HepG2 (cell line): ENCODE measurements around the gene PIGL. TPM values are rescaled to one million over a fixed set of nuclear protein-coding genes. Genes with fewer than 3 reads are reported as not detected.

Experiments used
- CBX5 ChIP-seq: sonication (generic); formaldehyde crosslinking; IDR thresholded peaks from 2 replicates; pipeline ENCODE4 v1.4.0; 2020; ENCODE audit warnings: missing genetic modification reagents, borderline replicate concordance
- CHD4 ChIP-seq: fragments of 200-600 bp; sonication (generic); IDR thresholded peaks from 2 replicates; pipeline ENCODE4 v1.7.0; 2017; ENCODE audit warnings: mild to moderate bottlenecking, low read length, borderline replicate concordance
- DRAP1 ChIP-seq: IDR thresholded peaks from 2 replicates; pipeline ENCODE4 v1.6.1; 2016; ENCODE audit warnings: missing genetic modification reagents, missing compliant biosample characterization
- GABPB1 ChIP-seq: IDR thresholded peaks from 2 replicates; pipeline ENCODE4 v1.6.1; 2016; ENCODE audit warnings: mild to moderate bottlenecking, missing genetic modification reagents, moderate library complexity, missing compliant biosample characterization
- GATAD2A ChIP-seq: IDR thresholded peaks from 2 replicates; pipeline ENCODE4 v1.6.1; 2016
- IRF2 ChIP-seq: IDR thresholded peaks from 2 replicates; pipeline ENCODE4 v1.6.1; 2018; ENCODE audit warnings: missing genetic modification reagents, missing compliant biosample characterization
- IRX3 ChIP-seq: sonication (generic); formaldehyde crosslinking; IDR thresholded peaks from 2 replicates; pipeline ENCODE4 v1.8.1; 2023; ENCODE audit warnings: mild to moderate bottlenecking, low read depth, missing genetic modification reagents, borderline replicate concordance
- MED13 ChIP-seq: sonication (generic); formaldehyde crosslinking; IDR thresholded peaks from 2 replicates; pipeline ENCODE4 v1.5.0; 2020; ENCODE audit warnings: missing genetic modification reagents
- NFRKB ChIP-seq: fragments of 450-650 bp; IDR thresholded peaks from 2 replicates; pipeline ENCODE4 v1.6.1; 2017
- NFYB ChIP-seq: sonication (generic); formaldehyde crosslinking; IDR thresholded peaks from 2 replicates; pipeline ENCODE4 v1.4.0; 2020; ENCODE audit warnings: missing genetic modification reagents
- NR2C2 ChIP-seq: sonication (generic); formaldehyde crosslinking; IDR thresholded peaks from 2 replicates; pipeline ENCODE4 v1.4.0; 2020; ENCODE audit warnings: missing genetic modification reagents, mild to moderate bottlenecking, moderate library complexity, borderline replicate concordance
- PHF5A ChIP-seq: IDR thresholded peaks from one replicate; pipeline ENCODE4 v1.6.1; 2018; ENCODE audit warnings: low read depth, missing genetic modification reagents; ENCODE audit not compliant: unreplicated experiment
- PHF8 ChIP-seq: sonication (generic); formaldehyde crosslinking; IDR thresholded peaks from 2 replicates; pipeline ENCODE4 v1.5.0; 2020; ENCODE audit warnings: missing genetic modification reagents
- SNAI1 ChIP-seq: sonication (generic); formaldehyde crosslinking; IDR thresholded peaks from 2 replicates; pipeline ENCODE4 v1.5.0; 2020; ENCODE audit warnings: mild to moderate bottlenecking, missing genetic modification reagents, borderline replicate concordance
- ZBTB46 ChIP-seq: sonication (generic); formaldehyde crosslinking; IDR thresholded peaks from 2 replicates; pipeline ENCODE4 v1.4.0; 2020; ENCODE audit warnings: mild to moderate bottlenecking, missing genetic modification reagents, borderline replicate concordance
- ZGPAT ChIP-seq: IDR thresholded peaks from 2 replicates; pipeline ENCODE4 v1.6.1; 2016; ENCODE audit warnings: mild to moderate bottlenecking
- ZNF138 ChIP-seq: sonication (generic); formaldehyde crosslinking; IDR thresholded peaks from 2 replicates; pipeline ENCODE4 v1.5.0; 2020; ENCODE audit warnings: mild to moderate bottlenecking, low read depth, missing genetic modification reagents
- ZNF235 ChIP-seq: sonication (generic); formaldehyde crosslinking; IDR thresholded peaks from 2 replicates; pipeline ENCODE4 v1.8.1; 2023; ENCODE audit warnings: mild to moderate bottlenecking, missing genetic modification reagents, borderline replicate concordance
- ZNF550 ChIP-seq: sonication (generic); formaldehyde crosslinking; IDR thresholded peaks from 2 replicates; pipeline ENCODE4 v1.4.0; 2020; ENCODE audit warnings: mild to moderate bottlenecking, missing genetic modification reagents, borderline replicate concordance
- ZNF557 ChIP-seq: sonication (generic); formaldehyde crosslinking; IDR thresholded peaks from 2 replicates; pipeline ENCODE4 v1.4.0; 2020; ENCODE audit warnings: missing genetic modification reagents
- ZNF616 ChIP-seq: sonication (generic); formaldehyde crosslinking; IDR thresholded peaks from 2 replicates; pipeline ENCODE4 v1.5.0; 2020; ENCODE audit warnings: low read depth, mild to moderate bottlenecking, missing genetic modification reagents
- ZNF790 ChIP-seq: sonication (generic); formaldehyde crosslinking; IDR thresholded peaks from 2 replicates; pipeline ENCODE4 v1.8.0; 2022; ENCODE audit warnings: missing genetic modification reagents, mild to moderate bottlenecking, borderline replicate concordance
- polyA plus RNA-seq, 8 experiments: library from polyadenylated mRNA; depleted of rRNA in 3 of 8; stranded (reverse) in 7 of 8; unstranded in 1 of 8; fragments of >200 nt; fragmentation: Illumina TruSeq in 4 of 8; extraction: Trizol in 4 of 8; gene quantifications; 2 replicates each; pipeline versions ENCODE4 v1.2.1 to v1.2.3, GENCODE V29; 2011 to 2016; ENCODE audit warnings: low read depth in 4 of 8, missing spikeins in 1 of 8, mixed read lengths in 1 of 8; ENCODE audit not compliant: insufficient read depth in 1 of 8
- total RNA-seq, 5 experiments: library from RNA; depleted of rRNA; stranded (reverse); fragments of >200 nt; fragmentation: Illumina TruSeq; extraction: Trizol; gene quantifications; 2 replicates each; pipeline ENCODE4 v1.2.3, GENCODE V29; 2016; ENCODE audit warnings: low read depth in 1 of 5
- TF ChIP-seq, protein P1 (sequence below): sonication (generic); formaldehyde crosslinking; IDR thresholded peaks from 2 replicates; pipeline ENCODE4 v1.5.1; 2020; ENCODE audit warnings: mild to moderate bottlenecking, missing genetic modification reagents, moderate library complexity

PIGL gene
- total and polyA plus RNA-seq, 2 of the 13 experiments (the other 11 are each of a cell fraction or from before 2014, with no cell fraction given), result 28.5 to 63.8 TPM

GRCh38 chr17:16215273-16215964 is 1.6 kb upstream of the PIGL start, which contains the start of gene NCOR1 (continued):
- no peak for TF ChIP-seq ZNF138 (CRISPR knock-in tag)
- no peak; the same call in 1 of the 2 replicates for TF ChIP-seq ZNF557 (CRISPR knock-in tag)
- peak; percentile 77; the same call in 1 of the 2 replicates for TF ChIP-seq SNAI1 (CRISPR knock-in tag)
- no peak for TF ChIP-seq IRX3 (CRISPR knock-in tag)
- TF ChIP-seq DRAP1, result peak; percentile 89
- TF ChIP-seq ZBTB46 (CRISPR knock-in tag), result no peak
- peak; percentile 87 for TF ChIP-seq GABPB1 (CRISPR knock-in tag)
- 0 out of 2 replicates have a peak, but pooled peaks have one; percentile 50 for TF ChIP-seq NFRKB
- 0 out of 2 replicates have a peak, but pooled peaks have one; percentile 26 for TF ChIP-seq NFYB (CRISPR knock-in tag)
- peak; percentile 91; the same call in 1 of the 2 replicates for TF ChIP-seq ZGPAT (CRISPR knock-in tag)
- TF ChIP-seq, protein P1, sequence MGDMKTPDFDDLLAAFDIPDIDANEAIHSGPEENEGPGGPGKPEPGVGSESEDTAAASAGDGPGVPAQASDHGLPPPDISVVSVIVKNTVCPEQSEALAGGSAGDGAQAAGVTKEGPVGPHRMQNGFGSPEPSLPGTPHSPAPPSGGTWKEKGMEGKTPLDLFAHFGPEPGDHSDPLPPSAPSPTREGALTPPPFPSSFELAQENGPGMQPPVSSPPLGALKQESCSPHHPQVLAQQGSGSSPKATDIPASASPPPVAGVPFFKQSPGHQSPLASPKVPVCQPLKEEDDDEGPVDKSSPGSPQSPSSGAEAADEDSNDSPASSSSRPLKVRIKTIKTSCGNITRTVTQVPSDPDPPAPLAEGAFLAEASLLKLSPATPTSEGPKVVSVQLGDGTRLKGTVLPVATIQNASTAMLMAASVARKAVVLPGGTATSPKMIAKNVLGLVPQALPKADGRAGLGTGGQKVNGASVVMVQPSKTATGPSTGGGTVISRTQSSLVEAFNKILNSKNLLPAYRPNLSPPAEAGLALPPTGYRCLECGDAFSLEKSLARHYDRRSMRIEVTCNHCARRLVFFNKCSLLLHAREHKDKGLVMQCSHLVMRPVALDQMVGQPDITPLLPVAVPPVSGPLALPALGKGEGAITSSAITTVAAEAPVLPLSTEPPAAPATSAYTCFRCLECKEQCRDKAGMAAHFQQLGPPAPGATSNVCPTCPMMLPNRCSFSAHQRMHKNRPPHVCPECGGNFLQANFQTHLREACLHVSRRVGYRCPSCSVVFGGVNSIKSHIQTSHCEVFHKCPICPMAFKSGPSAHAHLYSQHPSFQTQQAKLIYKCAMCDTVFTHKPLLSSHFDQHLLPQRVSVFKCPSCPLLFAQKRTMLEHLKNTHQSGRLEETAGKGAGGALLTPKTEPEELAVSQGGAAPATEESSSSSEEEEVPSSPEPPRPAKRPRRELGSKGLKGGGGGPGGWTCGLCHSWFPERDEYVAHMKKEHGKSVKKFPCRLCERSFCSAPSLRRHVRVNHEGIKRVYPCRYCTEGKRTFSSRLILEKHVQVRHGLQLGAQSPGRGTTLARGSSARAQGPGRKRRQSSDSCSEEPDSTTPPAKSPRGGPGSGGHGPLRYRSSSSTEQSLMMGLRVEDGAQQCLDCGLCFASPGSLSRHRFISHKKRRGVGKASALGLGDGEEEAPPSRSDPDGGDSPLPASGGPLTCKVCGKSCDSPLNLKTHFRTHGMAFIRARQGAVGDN, result peak; percentile 88
- TF ChIP-seq PHF8 (CRISPR knock-in tag), result peak; percentile 94
- TF ChIP-seq CHD4, result no peak
- peak; percentile 66; the same call in 1 of the 2 replicates for TF ChIP-seq MED13 (CRISPR knock-in tag)
- peak; percentile 83 for TF ChIP-seq IRF2 (CRISPR knock-in tag)
- TF ChIP-seq CBX5, result no peak; the same call in 1 of the 2 replicates
- TF ChIP-seq ZNF616 (CRISPR knock-in tag), result no peak
- TF ChIP-seq ZNF550, result no peak; the same call in 1 of the 2 replicates
- TF ChIP-seq GATAD2A (CRISPR knock-in tag), result peak; percentile 76
- no peak for TF ChIP-seq ZNF235 (CRISPR knock-in tag)
- peak; percentile 62; the same call in 1 of the 2 replicates for TF ChIP-seq NR2C2
- TF ChIP-seq ZNF790 (CRISPR knock-in tag), result 0 out of 2 replicates have a peak, but pooled peaks have one; percentile 45
- no peak for TF ChIP-seq PHF5A
